ENCODE measurements around the gene TMCC1. TPM values are rescaled to one million over a fixed set of nuclear protein-coding genes. Genes with fewer than 3 reads are reported as not detected.

TMCC1 gene
- total RNA-seq, 1 donor from 2014 or later = 56.1 TPM

- intact Hi-C loops (cut with DNase I) = no loop called here
- DNase-seq (ENCODE audit: low spot score) = no peak
- ATAC-seq = no peak
Measured at GRCh38 chr3:129746629-129747028, 146.9 kb downstream of the TMCC1 start.

- no peak for DNase-seq (ENCODE audit: low spot score)
- intact Hi-C loops (cut with DNase I) = no loop called here
- ATAC-seq = peak; percentile 72
Measured at GRCh38 chr3:129745253-129745652, 148.3 kb downstream of the TMCC1 start.

GRCh38 chr3:129741794-129742193, 151.7 kb downstream of the TMCC1 start:
- ATAC-seq (no peak), DNase-seq (ENCODE audit: low spot score) (no peak)
- intact Hi-C loops (cut with DNase I) = no loop called here

GRCh38 chr3:129740090-129740489, 153.4 kb downstream of the TMCC1 start:
- DNase-seq (ENCODE audit: low spot score) = no peak

GRCh38 chr3:129739634-129740033, 153.9 kb downstream of the TMCC1 start:
- no peak for ATAC-seq
- no peak for DNase-seq (ENCODE audit: low spot score)
- intact Hi-C loops (cut with DNase I) = no loop called here

More at GRCh38 chr3:129740090-129740489, 153.4 kb downstream of the TMCC1 start:
- intact Hi-C loops (cut with DNase I) = no loop called here
- ATAC-seq = no peak

GRCh38 chr3:129738172-129738571, 155.3 kb downstream of the TMCC1 start:
- DNase-seq (ENCODE audit: low spot score) = no peak
- ATAC-seq = no peak
- intact Hi-C loops (cut with DNase I) = no loop called here

GRCh38 chr3:129736070-129736469, 157.4 kb downstream of the TMCC1 start:
- intact Hi-C loops (cut with DNase I) = no loop called here
- no peak for DNase-seq (ENCODE audit: low spot score)
- ATAC-seq = no peak

GRCh38 chr3:129735638-129736037, 157.9 kb downstream of the TMCC1 start:
- no peak for DNase-seq (ENCODE audit: low spot score)
- no peak for ATAC-seq
- intact Hi-C loops (cut with DNase I) = no loop called here

GRCh38 chr3:129734449-129734848, 159.1 kb downstream of the TMCC1 start:
- DNase-seq (ENCODE audit: low spot score) = no peak
- intact Hi-C loops (cut with DNase I) = no loop called here
- no peak for ATAC-seq

GRCh38 chr3:129732200-129732876, 161.2 kb downstream of the TMCC1 start:
- no peak for ATAC-seq
- intact Hi-C loops (cut with DNase I) = no loop called here
- no peak for DNase-seq (ENCODE audit: low spot score)

- intact Hi-C loops (cut with DNase I) = no loop called here
- DNase-seq (ENCODE audit: low spot score) = no peak
- no peak for ATAC-seq
Measured at GRCh38 chr3:129727707-129728106, 165.8 kb downstream of the TMCC1 start.

- DNase-seq (ENCODE audit: low spot score) (peak; percentile 62), ATAC-seq (peak; percentile 98)
- intact Hi-C loops (cut with DNase I) = no loop called here
Measured at GRCh38 chr3:129723558-129724324, 169.8 kb downstream of the TMCC1 start.

GRCh38 chr3:129722527-129722926, 171.0 kb downstream of the TMCC1 start:
- no peak for DNase-seq (ENCODE audit: low spot score)
- no peak for ATAC-seq
- intact Hi-C loops (cut with DNase I) = no loop called here

- intact Hi-C loops (cut with DNase I) = no loop called here
- DNase-seq (ENCODE audit: low spot score) (no peak), ATAC-seq (no peak)
Measured at GRCh38 chr3:129718201-129718600, 175.3 kb downstream of the TMCC1 start.

GRCh38 chr3:129715854-129716253, 177.7 kb downstream of the TMCC1 start:
- intact Hi-C loops (cut with DNase I) = no loop called here
- ATAC-seq = no peak
- DNase-seq (ENCODE audit: low spot score) = no peak

- ATAC-seq (no peak), DNase-seq (ENCODE audit: low spot score) (no peak)
- intact Hi-C loops (cut with DNase I) = no loop called here
Measured at GRCh38 chr3:129708328-129708861, 185.1 kb downstream of the TMCC1 start.

- intact Hi-C loops (cut with DNase I) = no loop called here
- DNase-seq (ENCODE audit: low spot score) (no peak), ATAC-seq (no peak)
Measured at GRCh38 chr3:129705274-129705673, 188.2 kb downstream of the TMCC1 start.

GRCh38 chr3:129703913-129704312, 189.6 kb downstream of the TMCC1 start:
- DNase-seq (ENCODE audit: low spot score) (no peak), ATAC-seq (no peak)
- intact Hi-C loops (cut with DNase I) = no loop called here

GRCh38 chr3:129702934-129703712, 190.4 kb downstream of the TMCC1 start:
- DNase-seq (ENCODE audit: low spot score) = no peak
- no peak for ATAC-seq
- intact Hi-C loops (cut with DNase I) = no loop called here

GRCh38 chr3:129701161-129701560, 192.3 kb downstream of the TMCC1 start:
- DNase-seq (ENCODE audit: low spot score) = no peak
- intact Hi-C loops (cut with DNase I) = no loop called here
- ATAC-seq = no peak

All from sciatic nerve (tissue), 2 donors.